Psoas muscle (tissue), 8 donors: ENCODE results near the gene TIMP2. TPM values are rescaled to one million over a fixed set of nuclear protein-coding genes. Genes with fewer than 3 reads are reported as not detected.

Source experiments
- ATAC-seq, 4 donors: fragments of 200-7000 bp; cut with Tn5 transposase; one replicate each; pipeline ENCODE4 v1.9.1; 2020; ENCODE audit warnings: moderate library complexity in 3 of 4, mild to moderate bottlenecking in 2 of 4
- DNase-seq, 2 donors: peaks; one replicate each; pipeline ENCODE4 v3.0.0-alpha.2; 2020
- H3K27ac ChIP-seq: fragments of 200-600 bp; one replicate; pipeline ENCODE4 v1.8.0; 2022
- H3K27me3 ChIP-seq, 3 donors: fragments of 200-600 bp in 1 of 3; one replicate each; pipeline versions ENCODE4 v1.6.1 to v1.8.0; 2013 to 2022; ENCODE audit warnings: low read length in 2 of 3, mild to moderate bottlenecking in 2 of 3, moderate library complexity in 1 of 3; ENCODE audit not compliant: insufficient read depth in 3 of 3
- H3K36me3 ChIP-seq, 2 donors: fragments of 200-600 bp in 1 of 2; one replicate each; pipeline versions ENCODE4 v1.6.1 to v1.8.0; 2013 to 2022; ENCODE audit warnings: low read depth in 1 of 2, mild to moderate bottlenecking in 1 of 2, moderate library complexity in 1 of 2; ENCODE audit not compliant: insufficient read depth in 1 of 2
- H3K4me1 ChIP-seq: fragments of 200-600 bp; one replicate; pipeline ENCODE4 v1.8.0; 2022
- H3K4me3 ChIP-seq: fragments of 200-600 bp; one replicate; pipeline ENCODE4 v1.8.0; 2022; ENCODE audit warnings: mild to moderate bottlenecking
- H3K9me3 ChIP-seq: fragments of 200-600 bp; one replicate; pipeline ENCODE4 v1.8.0; 2022
- CTCF ChIP-seq: fragments of 200-600 bp; IDR thresholded peaks from one replicate; pipeline ENCODE4 v1.8.0; 2022; ENCODE audit warnings: antibody characterized with exemption
- WGBS, 3 donors: extraction: QIAGEN DNeasy Blood & Tissue Kit; methylation state at CpG; one replicate each; pipeline versions ENCODE4 v1.1.6 to v1.1.7; 2013; 5-methylcytosine and 5-hydroxymethylcytosine counted together
- intact Hi-C, 2 donors: fragments of 100-400 bp; cut with DNase I; formaldehyde crosslinking; loops; one replicate each; pipeline versions ENCODE4 v1.11.0 to v1.14.2; 2022
- polyA plus RNA-seq, 3 donors: library from polyadenylated mRNA; stranded (reverse); fragments of 200-250 nt; gene quantifications; one replicate each; pipeline ENCODE4 v1.2.3, GENCODE V29; 2013
- total RNA-seq, 4 donors: library from RNA; stranded (reverse); fragmentation: NEBNext Ultra II Directional in 2 of 4; extraction: Animal tissue kit (Norgen Biotek cat#: 25700) in 2 of 4; gene quantifications; one replicate each; pipeline versions ENCODE4 v1.2.1 to v1.2.4, GENCODE V29; 2021 to 2023
- donor health status: healthy with polysubstance abuse.
- donor health status: DM: no; HTN: no; CAD: no; lungs with moderate emphysema.
- donor health status: Bipolar disorder and iron deficiency.
- donor health status: healthy.
- donor health status: DM: yes; HTN: yes; CAD: no.
- donor health status: DM: no; HTN: no; CAD: no.
- donor health status: DM: no; HTN: no; CAD: no.
- donor health status: DM: yes; HTN: yes; CAD: no.

Gene TIMP2
- total and polyA plus RNA-seq, 7 donors, result 10.3 to 53.6 (median 18.5) TPM

- H3K27me3 ChIP-seq, result no peaks in the 10 kb centered on the region
- intact Hi-C loops, result no loop called here
- H3K27ac ChIP-seq, result no peak overlapping the region
- peak in 1 of 2 donors; percentile 26 for DNase-seq
- no peak for TF ChIP-seq CTCF
- no peak overlapping the region for H3K4me3 ChIP-seq
- H3K36me3 ChIP-seq, result peaks cover 6 to 99% of the 10 kb centered on the region in 2 donors
- ATAC-seq, result no peak
- no peaks in the 10 kb centered on the region for H3K4me1 ChIP-seq
- 92 to 95% (median 94%) methylated on average over 8 of the region's 8 CpGs for whole genome bisulfite sequencing, 3 donors
- no peaks in the 10 kb centered on the region for H3K9me3 ChIP-seq
These were observed 103.2 kb downstream of the TIMP2 start for GRCh38 chr17:78821961-78822360.

GRCh38 chr17:78820841-78821240 is 104.3 kb downstream of the TIMP2 start:
- H3K4me1 ChIP-seq, result no peaks in the 10 kb centered on the region
- WGBS, 3 donors, result 89 to 96% (median 92%) methylated on average over 13 of the region's 13 CpGs
- H3K9me3 ChIP-seq, result no peaks in the 10 kb centered on the region
- DNase-seq, result peak in 1 of 2 donors; percentile 28
- no peaks in the 10 kb centered on the region for H3K27me3 ChIP-seq
- no peak overlapping the region for H3K27ac ChIP-seq
- intact Hi-C loops, result no loop called here
- peaks cover 8 to 99% of the 10 kb centered on the region in 2 donors for H3K36me3 ChIP-seq
- H3K4me3 ChIP-seq, result no peak overlapping the region
- TF ChIP-seq CTCF, result no peak
- no peak for ATAC-seq

- 93 to 95% (median 94%) methylated on average over 18 of the region's 18 CpGs for WGBS, 3 donors
- no peak for ATAC-seq
- Histone ChIP-seq H3K27me3 (no peaks in the 10 kb centered on the region), H3K36me3 (peaks cover 11 to 99% of the 10 kb centered on the region in 2 donors), H3K27ac (peak overlapping the region; percentile 6), H3K4me3 (no peak overlapping the region), H3K9me3 (no peaks in the 10 kb centered on the region), H3K4me1 (no peaks in the 10 kb centered on the region)
- intact Hi-C loops, result no loop called here
- DNase-seq, result peak in 1 of 2 donors; percentile 30
- no peak for TF ChIP-seq CTCF
These were observed 105.1 kb downstream of the TIMP2 start for GRCh38 chr17:78819806-78820792.

GRCh38 chr17:78819402-78819801 is 105.8 kb downstream of the TIMP2 start:
- Histone ChIP-seq H3K27me3 (no peaks in the 10 kb centered on the region), H3K4me1 (no peaks in the 10 kb centered on the region), H3K36me3 (peaks cover 11 to 99% of the 10 kb centered on the region in 2 donors), H3K27ac (peak overlapping the region; percentile 6), H3K4me3 (no peak overlapping the region), H3K9me3 (no peaks in the 10 kb centered on the region)
- no peak for ATAC-seq
- 73 to 86% (median 84%) methylated on average over 8 of the region's 8 CpGs for WGBS, 3 donors
- DNase-seq, result peak in 1 of 2 donors; percentile 40
- no peak for TF ChIP-seq CTCF
- intact Hi-C loops, result no loop called here
